ENCODE data around the gene STK35.

GRCh38 chr20:2135013-2135412 is 33.4 kb downstream of the STK35 start:
- TF ChIP-seq, protein P1, sequence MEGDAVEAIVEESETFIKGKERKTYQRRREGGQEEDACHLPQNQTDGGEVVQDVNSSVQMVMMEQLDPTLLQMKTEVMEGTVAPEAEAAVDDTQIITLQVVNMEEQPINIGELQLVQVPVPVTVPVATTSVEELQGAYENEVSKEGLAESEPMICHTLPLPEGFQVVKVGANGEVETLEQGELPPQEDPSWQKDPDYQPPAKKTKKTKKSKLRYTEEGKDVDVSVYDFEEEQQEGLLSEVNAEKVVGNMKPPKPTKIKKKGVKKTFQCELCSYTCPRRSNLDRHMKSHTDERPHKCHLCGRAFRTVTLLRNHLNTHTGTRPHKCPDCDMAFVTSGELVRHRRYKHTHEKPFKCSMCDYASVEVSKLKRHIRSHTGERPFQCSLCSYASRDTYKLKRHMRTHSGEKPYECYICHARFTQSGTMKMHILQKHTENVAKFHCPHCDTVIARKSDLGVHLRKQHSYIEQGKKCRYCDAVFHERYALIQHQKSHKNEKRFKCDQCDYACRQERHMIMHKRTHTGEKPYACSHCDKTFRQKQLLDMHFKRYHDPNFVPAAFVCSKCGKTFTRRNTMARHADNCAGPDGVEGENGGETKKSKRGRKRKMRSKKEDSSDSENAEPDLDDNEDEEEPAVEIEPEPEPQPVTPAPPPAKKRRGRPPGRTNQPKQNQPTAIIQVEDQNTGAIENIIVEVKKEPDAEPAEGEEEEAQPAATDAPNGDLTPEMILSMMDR (IDR thresholded peaks at IDR 0.05; ENCODE audit: extremely low read depth in 1 of 2, insufficient read depth in 1 of 2, low read depth in 1 of 2, low read length in 2 of 2) = no peak
- TF ChIP-seq JUN (IDR thresholded peaks at IDR 0.05; ENCODE audit: borderline replicate concordance, insufficient read depth, insufficient read length, low read depth) (no peak), EZH2 (IDR thresholded peaks at IDR 0.05; ENCODE audit: borderline replicate concordance, low read depth, low read length, severe bottlenecking) (no peak)

All from endothelial cell of umbilical vein (primary cell).